ENCODE data around the gene SYT5. TPM values are rescaled to one million over a fixed set of nuclear protein-coding genes. Genes with fewer than 3 reads are reported as not detected.

The SYT5 gene
- total and polyA plus RNA-seq, 9 of the 15 experiments (the other 6 are each of a cell fraction or from before 2014, with no cell fraction given): 1.3 to 20.9 (median 8.8) TPM

- TF ChIP-seq TSHZ1 (CRISPR knock-in tag; IDR thresholded peaks at IDR 0.05): no peak
- peak; percentile 74; the same call in 1 of the 2 replicates for TF ChIP-seq ATF7 (IDR thresholded peaks at IDR 0.05)
- TF ChIP-seq ATF1 (CRISPR knock-in tag; IDR thresholded peaks at IDR 0.05): peak; percentile 59; the same call in 1 of the 2 replicates
- peak; percentile 81 for TF ChIP-seq ATF1 (tag; IDR thresholded peaks at IDR 0.05)
- TF ChIP-seq ZNF24 (IDR thresholded peaks at IDR 0.05): no peak; the same call in 1 of the 2 replicates
- no peak for TF ChIP-seq DDX20 (tag; IDR thresholded peaks at IDR 0.05; ENCODE audit: low read depth)
- TF ChIP-seq MYC (IDR thresholded peaks at IDR 0.05; ENCODE audit: low read depth, low read length): peak; percentile 96
- no peak for TF ChIP-seq MYC (CRISPR knock-in tag; IDR thresholded peaks at IDR 0.05; ENCODE audit: borderline replicate concordance, low read depth)
- TF ChIP-seq CLOCK (CRISPR knock-in tag; IDR thresholded peaks at IDR 0.05; ENCODE audit: borderline replicate concordance): no peak
- peak in 1 of 2 experiments; percentile 61; a peak in 1 of 4 replicates for TF ChIP-seq MLX (CRISPR knock-in tag; conservative IDR thresholded peaks at IDR 0.05)
- no peak; the same call in 1 of the 2 replicates for TF ChIP-seq ETV5 (CRISPR knock-in tag; IDR thresholded peaks at IDR 0.05; ENCODE audit: low read depth)
- no peak for TF ChIP-seq CBFA2T2 (conservative IDR thresholded peaks at IDR 0.05)
- TF ChIP-seq ZSCAN32 (CRISPR knock-in tag; IDR thresholded peaks at IDR 0.05): no peak
- 0 out of 2 replicates have a peak, but pooled peaks have one; percentile 52 for TF ChIP-seq KAT7 (CRISPR knock-in tag; IDR thresholded peaks at IDR 0.05; ENCODE audit: borderline replicate concordance)
- no peak for TF ChIP-seq ARHGAP35 (IDR thresholded peaks at IDR 0.05; ENCODE audit: partially characterized antibody)
Measured at GRCh38 chr19:55160128-55160985, 19.7 kb downstream of the SYT5 start (continued).
